Kidney (tissue), 14 donors: ENCODE measurements around the gene GPRC5B. TPM values are rescaled to one million over a fixed set of nuclear protein-coding genes. Genes with fewer than 3 reads are reported as not detected.

Source experiments
- DNase-seq, 5 donors: peaks; one replicate each; pipeline ENCODE4 v3.0.0-alpha.2; 2013 to 2020
- FAIRE-seq: peaks from 2 replicates; lab custom pipeline; 2012; peaks lifted over from hg19 to GRCh38; lab: Jason Lieb, UNC
- H3K27ac ChIP-seq, 2 donors: one replicate each; pipeline ENCODE4 v1.7.0; 2013; ENCODE audit warnings: low read depth in 2 of 2, low read length in 2 of 2, inconsistent platforms in 1 of 2
- H3K27me3 ChIP-seq: one replicate; pipeline ENCODE4 v1.7.1; 2013; ENCODE audit warnings: low read length, inconsistent platforms; ENCODE audit not compliant: control insufficient read depth, insufficient read depth
- H3K36me3 ChIP-seq, 3 donors: one replicate each; pipeline versions ENCODE4 v1.7.0 to v1.7.1; 2013; ENCODE audit warnings: low read length in 3 of 3, control low read depth in 1 of 3, inconsistent platforms in 1 of 3; ENCODE audit not compliant: insufficient read depth in 3 of 3, control insufficient read depth in 2 of 3
- H3K4me1 ChIP-seq, 3 donors: one replicate each; pipeline versions ENCODE4 v1.7.0 to v1.7.1; 2013; ENCODE audit warnings: low read length in 3 of 3, inconsistent platforms in 1 of 3, low read depth in 1 of 3; ENCODE audit not compliant: control insufficient read depth in 2 of 3, insufficient read depth in 2 of 3
- H3K4me3 ChIP-seq, 3 donors: one replicate each; pipeline versions ENCODE4 v1.7.0 to v1.8.1; 2013; ENCODE audit warnings: low read length in 3 of 3, control low read depth in 1 of 3, inconsistent platforms in 1 of 3
- H3K9ac ChIP-seq, 3 donors: one replicate each; pipeline versions ENCODE4 v1.7.0 to v1.7.1; 2013; ENCODE audit warnings: low read length in 3 of 3, control low read depth in 1 of 3, inconsistent platforms in 1 of 3
- H3K9me3 ChIP-seq, 3 donors: one replicate each; pipeline versions ENCODE4 v1.7.0 to v1.7.1; 2013; ENCODE audit warnings: low read length in 3 of 3, control low read depth in 1 of 3, inconsistent platforms in 1 of 3; ENCODE audit not compliant: control insufficient read depth in 2 of 3, insufficient read depth in 1 of 3
- CTCF ChIP-seq: IDR thresholded peaks from 3 replicates; pipeline ENCODE4 v1.5.1; 2012; ENCODE audit warnings: mild to moderate bottlenecking, moderate library complexity, borderline replicate concordance; ENCODE audit not compliant: insufficient read depth; ENCODE audit errors: extremely low read depth
- intact Hi-C: fragments of 100-400 bp; cut with DNase I; formaldehyde crosslinking; loops from one replicate; pipeline ENCODE4 v1.11.1; 2022
- polyA plus RNA-seq: library from polyadenylated mRNA; stranded (reverse); fragments of 350-450 nt; fragmentation: Illumina TruSeq; extraction: RNeasy Lipid Tissue Mini Kit (QIAGEN cat#74804); gene quantifications from one replicate; pipeline ENCODE4 v1.2.3, GENCODE V29; 2014; ENCODE audit warnings: low read depth, low replicate concordance; ENCODE audit not compliant: insufficient read depth
- total RNA-seq: library from RNA; stranded (reverse); fragmentation: NEBNext Ultra II Directional; extraction: Animal tissue kit (Norgen Biotek cat#: 25700); gene quantifications from one replicate; pipeline ENCODE4 v1.2.1, GENCODE V29; 2021
- donor health status: control.
- donor health status: control.
- donor health status: control.
- donor health status: control.
- donor health status: control.
- donor health status: DM: yes; HTN: yes; CAD: no.
- donor health status: Normal renal cell carcinoma (clear cell type).

The GPRC5B gene
- total and polyA plus RNA-seq, 2 donors from 2014 or later: 53.1 to 66.3 TPM

GRCh38 chr16:19913340-19913645, 28.6 kb upstream of the GPRC5B start:
- FAIRE-seq: no peak

GRCh38 chr16:19912455-19913339, 28.0 kb upstream of the GPRC5B start:
- no peaks in the 10 kb centered on the region for H3K36me3 ChIP-seq
- no peak for TF ChIP-seq CTCF
- H3K27me3 ChIP-seq: no peaks in the 10 kb centered on the region
- no peak overlapping the region for H3K4me3 ChIP-seq
- H3K9me3 ChIP-seq: no peaks in the 10 kb centered on the region
- H3K4me1 ChIP-seq: no peaks in the 10 kb centered on the region
- intact Hi-C loops: no loop called here
- no peak overlapping the region for H3K27ac ChIP-seq
- no peak overlapping the region for H3K9ac ChIP-seq
- FAIRE-seq: no peak
- DNase-seq: peak in 1 of 5 donors; percentile 18

More at GRCh38 chr16:19913340-19913645, 28.6 kb upstream of the GPRC5B start:
- Histone ChIP-seq H3K4me3 (no peak overlapping the region), H3K36me3 (no peaks in the 10 kb centered on the region), H3K27me3 (no peaks in the 10 kb centered on the region), H3K9ac (no peak overlapping the region), H3K27ac (no peak overlapping the region), H3K4me1 (no peaks in the 10 kb centered on the region), H3K9me3 (no peaks in the 10 kb centered on the region)
- DNase-seq: no peak
- intact Hi-C loops: no loop called here
- TF ChIP-seq CTCF: no peak

DNA sequence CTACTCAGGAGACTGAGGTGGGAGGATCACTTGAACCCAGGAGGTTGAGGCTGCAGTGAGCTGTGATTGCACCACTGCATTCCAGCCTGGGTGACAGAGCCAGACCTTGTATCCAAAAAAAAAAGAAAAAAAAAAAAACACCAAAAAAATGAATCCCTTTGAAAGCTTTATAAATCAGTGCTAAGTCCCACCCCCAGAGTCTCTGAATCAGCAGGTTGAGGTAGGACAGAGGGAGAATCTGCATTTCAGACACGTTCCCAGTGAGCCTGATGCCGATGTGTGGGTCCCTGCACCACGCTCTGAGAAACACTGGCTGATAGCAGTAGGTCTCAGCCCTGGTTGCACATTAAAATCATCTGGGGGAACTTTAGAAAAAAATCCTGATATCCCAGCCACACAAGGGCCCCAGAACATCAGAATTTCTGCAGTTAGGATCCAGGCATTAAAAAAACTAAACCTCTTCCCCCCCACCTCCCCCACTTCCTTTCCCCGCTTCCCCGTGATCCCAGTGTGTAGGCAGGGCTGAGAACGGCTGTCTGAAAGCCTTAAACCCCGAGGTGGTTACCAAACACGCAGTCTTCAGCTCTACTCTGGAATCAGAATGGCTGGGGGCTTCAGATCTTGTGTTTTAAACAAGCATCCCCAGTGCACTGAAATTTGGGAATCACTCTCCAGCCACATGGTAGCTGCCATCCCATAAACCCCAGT, 27.3 kb upstream of the GPRC5B start:
- no peak for FAIRE-seq

More for the DNA sequence above, 27.3 kb upstream of the GPRC5B start:
- H3K36me3 ChIP-seq: no peaks in the 10 kb centered on the region
- no peak overlapping the region for H3K27ac ChIP-seq
- H3K4me1 ChIP-seq: peaks cover 0 to 2% (median 0%) of the 10 kb centered on the region in 3 donors
- H3K9ac ChIP-seq: no peak overlapping the region
- intact Hi-C loops: no loop called here
- no peaks in the 10 kb centered on the region for H3K9me3 ChIP-seq
- TF ChIP-seq CTCF: no peak
- no peak overlapping the region for H3K4me3 ChIP-seq
- H3K27me3 ChIP-seq: no peaks in the 10 kb centered on the region
- peak in 1 of 5 donors; percentile 15 for DNase-seq
